Retina (tissue), 1 donor: ENCODE measurements around the gene ADRM1.

Experiments used
- DNase-seq: peaks from one replicate; pipeline ENCODE4 v3.0.0-alpha.2; 2016

ADRM1 gene, protein sequence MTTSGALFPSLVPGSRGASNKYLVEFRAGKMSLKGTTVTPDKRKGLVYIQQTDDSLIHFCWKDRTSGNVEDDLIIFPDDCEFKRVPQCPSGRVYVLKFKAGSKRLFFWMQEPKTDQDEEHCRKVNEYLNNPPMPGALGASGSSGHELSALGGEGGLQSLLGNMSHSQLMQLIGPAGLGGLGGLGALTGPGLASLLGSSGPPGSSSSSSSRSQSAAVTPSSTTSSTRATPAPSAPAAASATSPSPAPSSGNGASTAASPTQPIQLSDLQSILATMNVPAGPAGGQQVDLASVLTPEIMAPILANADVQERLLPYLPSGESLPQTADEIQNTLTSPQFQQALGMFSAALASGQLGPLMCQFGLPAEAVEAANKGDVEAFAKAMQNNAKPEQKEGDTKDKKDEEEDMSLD

GRCh38 chr20:62302341-62303061 is at the start of gene ADRM1:
Gene ADRM1, plus strand, starts transcription at chr20:62302997. Its CDS starts 572 bp downstream, at chr20:62303569.
- DNase-seq = peak; percentile 99

- DNase-seq = no peak
These were observed 49.4 kb upstream of the ADRM1 start for GRCh38 chr20:62253398-62253797.

GRCh38 chr20:62254021-62254724 is 48.6 kb upstream of the ADRM1 start:
- DNase-seq = peak; percentile 69

GRCh38 chr20:62255976-62256375 is 46.8 kb upstream of the ADRM1 start:
- no peak for DNase-seq

- no peak for DNase-seq
These were observed 44.1 kb upstream of the ADRM1 start for GRCh38 chr20:62258499-62259293.

DNA sequence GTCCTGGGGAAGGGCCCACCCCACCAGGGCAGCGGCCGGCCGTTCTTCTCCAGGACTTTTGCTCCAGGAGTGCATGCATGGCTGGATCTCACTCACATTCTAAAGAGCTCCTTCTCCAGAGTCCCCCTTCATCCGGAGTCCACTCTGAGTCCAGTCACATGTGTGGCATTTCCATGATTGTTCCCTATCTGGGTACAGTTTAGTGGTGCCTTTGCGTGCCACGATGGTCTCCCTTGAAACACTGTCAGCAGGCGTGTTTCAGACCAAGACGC is 43.6 kb upstream of the ADRM1 start:
- no peak for DNase-seq

DNA sequence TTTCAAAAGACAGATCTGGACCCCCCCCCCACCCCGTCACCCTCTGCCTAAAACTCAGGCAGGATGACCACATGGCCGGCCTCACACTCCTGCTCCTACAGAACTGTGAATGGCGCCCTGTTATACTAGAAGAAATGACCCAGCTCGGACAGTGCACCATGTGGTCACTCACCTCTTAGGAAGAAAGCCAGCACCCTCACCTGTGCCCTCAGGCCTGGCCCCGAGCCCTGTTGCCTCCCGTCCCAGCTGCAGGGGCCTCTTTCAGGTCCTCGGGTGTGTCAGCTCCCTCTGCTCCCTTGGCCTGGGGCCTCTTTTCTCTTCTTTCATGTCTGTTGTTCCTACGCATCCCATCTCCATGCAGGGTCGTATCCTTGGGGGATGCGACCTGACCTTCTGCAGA is 40.7 kb upstream of the ADRM1 start:
- DNase-seq = no peak

DNA sequence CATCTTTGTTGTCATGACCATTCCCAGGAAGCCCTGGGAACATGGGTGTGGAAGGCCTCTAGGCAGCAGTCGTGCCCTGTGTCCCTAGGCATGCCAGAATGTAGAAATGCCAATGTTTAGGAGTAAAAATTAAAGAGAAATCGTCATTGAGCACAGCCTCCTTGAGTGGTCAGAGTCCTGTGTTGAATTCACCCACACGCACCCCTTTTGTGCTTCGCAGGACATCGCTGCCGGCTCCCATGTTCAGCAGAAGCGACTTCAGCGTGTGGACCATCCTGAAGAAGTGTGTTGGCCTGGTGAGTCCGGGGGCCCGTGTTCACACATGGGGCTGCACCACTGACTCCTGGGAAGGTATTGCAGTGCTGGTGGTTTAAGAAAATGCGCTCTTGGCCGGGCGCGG is 39.4 kb upstream of the ADRM1 start:
- no peak for DNase-seq

DNA sequence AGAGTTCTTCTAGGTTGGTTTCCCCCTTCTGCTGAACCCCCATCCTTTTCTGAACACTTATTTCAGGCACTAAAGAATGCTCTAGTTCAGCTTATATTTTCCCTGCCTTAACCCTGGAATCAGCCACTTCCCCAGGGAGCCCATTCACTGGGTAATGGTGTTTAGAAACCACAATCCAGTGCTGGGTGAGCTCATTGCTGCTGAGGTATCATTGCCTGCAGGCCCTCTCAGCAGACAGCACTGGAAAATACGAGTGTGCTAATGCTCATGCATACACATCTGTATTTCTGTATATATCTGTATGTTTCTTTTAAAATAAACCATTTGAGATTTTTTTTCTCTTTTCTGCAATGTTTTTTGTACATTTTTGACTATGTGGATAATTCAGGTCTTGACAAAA is 37.4 kb upstream of the ADRM1 start:
- no peak for DNase-seq

GRCh38 chr20:62266340-62266739 is 36.5 kb upstream of the ADRM1 start:
- no peak for DNase-seq

GRCh38 chr20:62266851-62267250 is 35.9 kb upstream of the ADRM1 start:
- DNase-seq = no peak

GRCh38 chr20:62267543-62267942 is 35.3 kb upstream of the ADRM1 start:
- no peak for DNase-seq

- DNase-seq = no peak
These were observed 34.4 kb upstream of the ADRM1 start for GRCh38 chr20:62268228-62268900.

DNA sequence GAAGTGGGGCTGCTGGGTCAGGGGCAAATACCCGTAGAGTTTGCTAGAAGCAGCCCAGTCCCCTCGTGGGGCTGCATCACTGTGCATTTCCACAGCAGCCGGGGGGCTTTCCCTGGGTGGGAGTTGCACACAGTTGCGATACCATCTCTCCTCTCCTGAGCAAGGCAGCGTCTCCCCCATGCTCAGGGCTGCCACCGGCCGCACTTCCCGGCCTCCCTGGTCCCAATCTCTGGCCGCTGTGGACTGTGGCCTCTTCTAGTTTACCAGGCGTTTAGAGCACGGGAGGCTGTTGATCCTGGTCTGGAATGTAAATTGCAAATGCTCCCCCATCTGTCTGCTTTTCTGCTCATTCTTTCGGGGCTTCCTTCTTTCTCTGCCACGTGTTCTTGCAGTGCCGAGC is 33.4 kb upstream of the ADRM1 start:
- DNase-seq = no peak

GRCh38 chr20:62269871-62270270 is 32.9 kb upstream of the ADRM1 start:
- no peak for DNase-seq

- DNase-seq = no peak
These were observed 30.6 kb upstream of the ADRM1 start for GRCh38 chr20:62272200-62272599.

DNA sequence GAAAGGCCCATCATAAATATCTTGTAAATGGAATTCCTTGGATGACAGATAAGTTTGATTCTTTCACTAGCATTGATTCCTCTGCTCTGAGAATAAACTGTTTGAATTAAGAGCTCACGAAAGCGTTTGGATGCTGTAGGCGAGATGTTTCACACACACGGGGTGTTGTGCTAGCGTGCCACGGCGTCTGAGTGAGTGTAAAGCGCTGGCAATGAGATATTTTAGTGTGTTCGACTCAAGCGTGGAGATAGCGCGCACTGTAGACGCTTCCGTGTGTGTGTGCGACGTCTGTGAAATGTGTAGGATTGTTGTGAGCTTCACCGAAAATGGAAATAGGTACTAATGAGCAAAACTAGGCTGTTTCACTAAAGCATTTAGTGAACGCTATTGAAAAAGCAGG is 29.4 kb upstream of the ADRM1 start:
- DNase-seq = no peak

GRCh38 chr20:62274332-62274950 is 28.4 kb upstream of the ADRM1 start:
- no peak for DNase-seq

DNA sequence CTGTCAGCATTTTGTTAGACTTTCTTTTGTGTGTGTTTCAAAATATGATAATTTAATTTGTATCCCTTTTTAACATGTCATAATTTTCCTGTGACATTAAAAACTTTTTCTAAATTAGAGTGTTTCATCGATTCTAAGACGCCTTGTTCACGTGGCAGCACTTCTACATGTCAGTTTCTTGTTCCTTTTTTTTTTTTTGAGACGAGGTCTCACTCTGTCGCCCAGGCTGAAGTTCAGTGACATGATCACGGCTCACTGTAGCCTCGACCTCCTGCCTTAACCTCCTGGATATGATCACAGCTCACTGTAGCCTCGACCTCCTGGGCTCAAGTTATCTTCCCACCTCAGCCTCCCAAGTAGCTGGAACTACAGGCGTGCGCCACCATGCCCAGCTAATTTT is 27.6 kb upstream of the ADRM1 start:
- DNase-seq = no peak

GRCh38 chr20:62276439-62276838 is 26.4 kb upstream of the ADRM1 start:
- no peak for DNase-seq

DNA sequence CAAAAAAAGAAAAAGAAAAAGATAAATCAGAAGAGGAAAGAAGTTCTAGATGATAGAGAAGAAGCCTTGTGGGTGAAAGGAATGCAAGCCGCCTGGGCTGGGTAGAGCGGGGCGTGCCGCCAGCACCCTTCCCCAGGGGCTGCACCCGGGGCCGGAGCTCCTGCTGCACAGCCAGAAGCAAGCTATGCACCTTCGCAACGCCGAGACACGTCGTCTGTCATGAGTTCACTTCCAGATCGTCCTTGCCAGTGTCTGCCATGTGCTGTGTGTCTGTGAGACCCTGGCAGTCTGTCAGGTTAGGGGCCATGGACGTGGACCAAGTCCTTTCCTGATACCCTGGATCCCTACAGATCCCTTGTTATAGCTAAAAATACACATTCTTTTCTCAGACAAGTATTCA is 25.5 kb upstream of the ADRM1 start:
- DNase-seq = no peak

DNA sequence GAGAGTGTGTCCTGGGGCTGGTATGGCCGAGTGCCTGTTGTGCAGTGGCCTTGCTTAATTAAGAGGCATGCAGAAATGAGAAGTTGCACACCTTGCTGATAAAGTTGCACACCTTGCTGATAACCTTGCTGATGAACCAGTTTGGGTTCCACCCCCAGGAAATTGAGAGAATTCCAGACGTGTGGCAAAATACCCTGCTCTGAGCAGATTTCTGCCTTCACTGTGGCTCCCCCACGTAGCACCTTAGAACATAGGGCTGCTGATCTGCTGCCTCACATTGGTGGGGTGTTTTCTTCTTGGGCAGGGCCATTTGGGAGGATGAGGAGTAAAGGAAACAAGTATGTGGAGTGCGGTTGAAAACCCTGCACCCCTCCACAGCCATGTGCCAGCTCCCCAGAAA is 22.5 kb upstream of the ADRM1 start:
- DNase-seq = no peak
